ENCODE results near the gene PRR19.

DNA sequence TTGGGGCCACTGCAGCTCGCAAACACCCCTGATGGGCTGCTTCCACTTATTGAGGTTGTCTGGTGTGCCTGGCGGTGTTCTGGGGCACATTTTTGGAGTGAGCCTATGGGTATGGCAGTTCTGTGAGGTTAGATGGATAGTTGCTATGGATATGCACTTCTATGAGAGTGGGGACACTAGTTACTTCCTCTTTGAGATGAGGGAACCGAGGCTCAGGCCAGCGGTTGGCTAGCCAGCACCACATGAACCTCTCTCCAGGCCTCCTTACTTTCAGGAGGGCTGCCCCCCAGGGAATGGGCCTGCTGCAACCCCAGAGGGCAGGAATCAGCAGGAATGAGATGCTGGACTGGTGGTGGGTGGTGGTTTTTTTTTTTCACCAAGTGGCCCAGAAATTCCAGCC lies 13.5 kb upstream of the PRR19 start:
- TF ChIP-seq, protein P1, sequence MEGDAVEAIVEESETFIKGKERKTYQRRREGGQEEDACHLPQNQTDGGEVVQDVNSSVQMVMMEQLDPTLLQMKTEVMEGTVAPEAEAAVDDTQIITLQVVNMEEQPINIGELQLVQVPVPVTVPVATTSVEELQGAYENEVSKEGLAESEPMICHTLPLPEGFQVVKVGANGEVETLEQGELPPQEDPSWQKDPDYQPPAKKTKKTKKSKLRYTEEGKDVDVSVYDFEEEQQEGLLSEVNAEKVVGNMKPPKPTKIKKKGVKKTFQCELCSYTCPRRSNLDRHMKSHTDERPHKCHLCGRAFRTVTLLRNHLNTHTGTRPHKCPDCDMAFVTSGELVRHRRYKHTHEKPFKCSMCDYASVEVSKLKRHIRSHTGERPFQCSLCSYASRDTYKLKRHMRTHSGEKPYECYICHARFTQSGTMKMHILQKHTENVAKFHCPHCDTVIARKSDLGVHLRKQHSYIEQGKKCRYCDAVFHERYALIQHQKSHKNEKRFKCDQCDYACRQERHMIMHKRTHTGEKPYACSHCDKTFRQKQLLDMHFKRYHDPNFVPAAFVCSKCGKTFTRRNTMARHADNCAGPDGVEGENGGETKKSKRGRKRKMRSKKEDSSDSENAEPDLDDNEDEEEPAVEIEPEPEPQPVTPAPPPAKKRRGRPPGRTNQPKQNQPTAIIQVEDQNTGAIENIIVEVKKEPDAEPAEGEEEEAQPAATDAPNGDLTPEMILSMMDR (conservative IDR thresholded peaks at IDR 0.05; ENCODE audit: low read length) = no peak
- no peak for TF ChIP-seq EZH2phosphoT487 (IDR thresholded peaks at IDR 0.05; ENCODE audit: borderline replicate concordance)
